IMR-90 (cell line): ENCODE data around the gene CCL4. TPM values are rescaled to one million over a fixed set of nuclear protein-coding genes. Genes with fewer than 3 reads are reported as not detected.

Source experiments
- ATAC-seq: fragments of 200-7000 bp; cut with Tn5 transposase; 2 replicates; pipeline ENCODE4 v1.9.1; 2020; ENCODE audit warnings: low read depth, mild to moderate bottlenecking, moderate library complexity
- BruUV-seq: library from RNA; stranded (reverse); fragments of 400-500 nt; replicated peaks from 2 replicates; lab custom pipeline; 2021; lab: Mats Ljungman, UMichigan
- CTCF ChIA-PET: fragments of 300-600 bp; formaldehyde crosslinking; extraction: SDS; loops from one replicate; lab custom pipeline; 2021; ENCODE audit warnings: antibody characterized with exemption; lab: Yijun Ruan, JAX
- POLR2A ChIA-PET: fragments of 300-600 bp; sonication (Branson Sonifier 250); formaldehyde crosslinking; loops from one replicate; lab custom pipeline; 2022; ENCODE audit warnings: antibody characterized with exemption; ENCODE audit not compliant: unreplicated experiment; lab: Charles Lee
- DNase-seq: peaks from one replicate; pipeline ENCODE4 v3.0.0; 2013
- H2AFZ ChIP-seq: replicated peaks from 2 replicates; pipeline ENCODE3; 2013; ENCODE audit warnings: low read length, mild to moderate bottlenecking; ENCODE audit not compliant: poor library complexity
- H2AK5ac ChIP-seq: 2 replicates; pipeline ENCODE4 v1.6.1; 2013; ENCODE audit warnings: low read depth, low read length, inconsistent platforms
- H2AK9ac ChIP-seq: replicated peaks from 2 replicates; pipeline ENCODE3; 2013; ENCODE audit warnings: mild to moderate bottlenecking, low read depth, low read length, moderate library complexity; ENCODE audit not compliant: poor library complexity
- H2BK120ac ChIP-seq: 2 replicates; pipeline ENCODE4 v1.6.1; 2013; ENCODE audit warnings: low read depth, low read length, inconsistent platforms
- H2BK15ac ChIP-seq: 3 replicates; pipeline ENCODE4 v1.6.1; 2013; ENCODE audit warnings: low read depth, low read length, inconsistent platforms
- H2BK20ac ChIP-seq: 2 replicates; pipeline ENCODE4 v1.6.1; 2013; ENCODE audit warnings: low read depth, mild to moderate bottlenecking, inconsistent platforms, low read length, moderate library complexity
- H2BK5ac ChIP-seq: 2 replicates; pipeline ENCODE4 v1.6.1; 2013; ENCODE audit warnings: mild to moderate bottlenecking, low read depth, low read length, inconsistent platforms; ENCODE audit not compliant: poor library complexity, severe bottlenecking
- H3K14ac ChIP-seq: replicated peaks from 2 replicates; pipeline ENCODE4 v1.6.1; 2013; ENCODE audit warnings: low read depth, low read length, inconsistent platforms
- H3K18ac ChIP-seq: 2 replicates; pipeline ENCODE4 v1.6.1; 2013; ENCODE audit warnings: low read depth, low read length, control low read depth
- H3K23ac ChIP-seq: 2 replicates; pipeline ENCODE4 v1.6.1; 2013; ENCODE audit warnings: low read depth, low read length, inconsistent platforms
- H3K27ac ChIP-seq: 2 replicates; pipeline ENCODE4 v1.5.1; 2013; ENCODE audit warnings: mild to moderate bottlenecking, control low read depth, low read length; ENCODE audit not compliant: insufficient read depth
- H3K27me3 ChIP-seq: 2 replicates; pipeline ENCODE4 v1.6.1; 2013; ENCODE audit warnings: low read length; ENCODE audit not compliant: control insufficient read depth, insufficient read depth
- H3K36me3 ChIP-seq: 2 replicates; pipeline ENCODE4 v1.6.1; 2013; ENCODE audit warnings: low read length, mixed read lengths; ENCODE audit not compliant: control insufficient read depth, insufficient read depth
- H3K4ac ChIP-seq: 2 replicates; pipeline ENCODE4 v1.6.1; 2013; ENCODE audit warnings: low read depth, low read length, inconsistent platforms
- H3K4me1 ChIP-seq: 2 replicates; pipeline ENCODE4 v1.6.1; 2013; ENCODE audit warnings: low read length, mixed read lengths; ENCODE audit not compliant: control insufficient read depth, insufficient read depth
- H3K4me2 ChIP-seq: 2 replicates; pipeline ENCODE4 v1.6.1; 2013; ENCODE audit warnings: low read depth, mild to moderate bottlenecking, control low read depth, low read length, moderate library complexity
- H3K4me3 ChIP-seq: 2 replicates; pipeline ENCODE4 v1.5.1; 2013; ENCODE audit warnings: low read depth, mild to moderate bottlenecking, control low read depth, low read length, moderate library complexity; ENCODE audit not compliant: insufficient read depth
- H3K56ac ChIP-seq: 2 replicates; pipeline ENCODE4 v1.6.1; 2013; ENCODE audit warnings: low read length, inconsistent platforms; ENCODE audit not compliant: insufficient read depth; ENCODE audit errors: extremely low read depth
- H3K79me1 ChIP-seq, 2 experiments: 2 replicates each; pipeline ENCODE4 v1.6.1; 2013; ENCODE audit warnings: low read length in 2 of 2, inconsistent platforms in 1 of 2, low read depth in 1 of 2
- H3K9ac ChIP-seq: 2 replicates; pipeline ENCODE4 v1.6.1; 2013; ENCODE audit warnings: low read depth, low read length, control low read depth
- H3K9me1 ChIP-seq: 2 replicates; pipeline ENCODE4 v1.6.1; 2013; ENCODE audit warnings: low read length, inconsistent platforms; ENCODE audit not compliant: insufficient read depth
- H3K9me3 ChIP-seq: 2 replicates; pipeline ENCODE4 v1.6.1; 2013; ENCODE audit warnings: low read length; ENCODE audit not compliant: control insufficient read depth, insufficient read depth
- H4K20me1 ChIP-seq: 2 replicates; pipeline ENCODE4 v1.6.1; 2013; ENCODE audit warnings: low read length, inconsistent platforms; ENCODE audit not compliant: insufficient read depth
- H4K5ac ChIP-seq: 2 replicates; pipeline ENCODE4 v1.6.1; 2013; ENCODE audit warnings: mild to moderate bottlenecking, low read depth, low read length, control low read depth
- H4K8ac ChIP-seq, 2 experiments: 2 replicates each; pipeline ENCODE4 v1.6.1; 2013; ENCODE audit warnings: low read depth in 2 of 2, low read length in 2 of 2, control low read depth in 1 of 2, inconsistent platforms in 1 of 2
- H4K91ac ChIP-seq: 2 replicates; pipeline ENCODE4 v1.6.1; 2013; ENCODE audit warnings: low read depth, low read length, inconsistent platforms; ENCODE audit not compliant: insufficient read depth
- BHLHE40 ChIP-seq: fragments of 150-350 bp; IDR thresholded peaks from 2 replicates; pipeline ENCODE4 v1.6.1; 2016; ENCODE audit warnings: mild to moderate bottlenecking, low read depth, low read length
- CEBPB ChIP-seq: IDR thresholded peaks from 2 replicates; pipeline ENCODE4 v1.6.1; 2012; ENCODE audit warnings: low read depth, low read length, improper control_type of control experiment
- ELK1 ChIP-seq: fragments of 150-350 bp; IDR thresholded peaks from 2 replicates; pipeline ENCODE4 v1.6.1; 2016; ENCODE audit warnings: low read depth, mild to moderate bottlenecking, low read length, moderate library complexity, borderline replicate concordance
- FOS ChIP-seq: fragments of 150-350 bp; IDR thresholded peaks from 2 replicates; pipeline ENCODE4 v1.6.1; 2016; ENCODE audit warnings: low read depth, low read length
- MAFK ChIP-seq: IDR thresholded peaks from 2 replicates; pipeline ENCODE4 v1.6.1; 2012; ENCODE audit warnings: low read depth, low read length, improper control_type of control experiment
- NFE2L2 ChIP-seq: fragments of 150-350 bp; IDR thresholded peaks from 2 replicates; pipeline ENCODE4 v1.6.1; 2016; ENCODE audit warnings: low read depth, mild to moderate bottlenecking, low read length
- RAD21 ChIP-seq: IDR thresholded peaks from 2 replicates; pipeline ENCODE4 v1.6.1; 2012; ENCODE audit warnings: low read length, improper control_type of control experiment
- SMC3 ChIP-seq: fragments of 150-350 bp; IDR thresholded peaks from 2 replicates; pipeline ENCODE4 v1.6.1; 2016; ENCODE audit warnings: low read depth, mild to moderate bottlenecking, antibody characterized with exemption, low read length, moderate library complexity
- USF2 ChIP-seq: fragments of 150-350 bp; IDR thresholded peaks from 2 replicates; pipeline ENCODE4 v1.6.1; 2017; ENCODE audit warnings: mild to moderate bottlenecking, antibody characterized with exemption, low read length, low read depth
- WGBS, 2 experiments: methylation state at CpG; one replicate each; pipeline versions ENCODE4 v1.1.5 to v1.1.7; 2013; ENCODE audit warnings: missing lambda C conversion rate in 2 of 2; ENCODE audit not compliant: insufficient read length in 1 of 2; ENCODE audit errors: extremely low coverage in 2 of 2; 5-methylcytosine and 5-hydroxymethylcytosine counted together
- dilution Hi-C: fragments of 300-500 bp; cut with HindIII; formaldehyde crosslinking; loops from one replicate; pipeline ENCODE4 v1.14.3; 2018; ENCODE audit warnings: low sequenced_read_pairs; ENCODE audit not compliant: unreplicated experiment
- in situ Hi-C: fragments of 300-500 bp; cut with MboI; formaldehyde crosslinking; loops from 3 replicates; pipeline ENCODE4 v1.14.3; 2019; ENCODE audit warnings: low sequenced_read_pairs, inconsistent platforms, mixed read lengths
- intact Hi-C: fragments of 100-400 bp; cut with micrococcal nuclease; formaldehyde crosslinking; loops from 2 replicates; pipeline ENCODE4 v1.10.0; 2022
- polyA plus RNA-seq, 3 experiments: library from polyadenylated mRNA; depleted of rRNA; stranded (reverse); fragments of >200 nt; gene quantifications; 2 replicates each; pipeline ENCODE4 v1.2.3, GENCODE V29; 2012; ENCODE audit warnings: low replicate concordance in 1 of 3
- total RNA-seq: library from RNA; depleted of rRNA; stranded (reverse); fragments of >200 nt; gene quantifications from 2 replicates; pipeline ENCODE4 v1.2.3, GENCODE V29; 2012
- TF ChIP-seq, protein P1 (sequence below): conservative IDR thresholded peaks from 2 replicates; pipeline ENCODE4 v1.5.1; 2012; ENCODE audit warnings: mild to moderate bottlenecking, low read depth, low read length, improper control_type of control experiment

The CCL4 gene
- total and polyA plus RNA-seq, 2 of the 4 experiments (the other 2 are of a cell fraction), result not detected

GRCh38 chr17:36136036-36136435 lies 32.4 kb downstream of the CCL4 start:
- Histone ChIP-seq H3K18ac (no peak overlapping the region), H2BK20ac (no peak overlapping the region), H4K91ac (no peak overlapping the region), H2AFZ (no peak overlapping the region), H3K14ac (no peak overlapping the region), H3K9ac (no peak overlapping the region), H3K9me1 (no peaks in the 10 kb centered on the region), H2BK15ac (no peak overlapping the region), H3K4me1 (no peaks in the 10 kb centered on the region), H2BK5ac (no peak overlapping the region), H3K36me3 (no peaks in the 10 kb centered on the region), H2AK5ac (no peak overlapping the region), H3K56ac (no peak overlapping the region), H3K23ac (no peak overlapping the region), H4K8ac (no peak overlapping the region), H3K4me2 (no peak overlapping the region), H3K27ac (no peak overlapping the region), H3K27me3 (no peaks in the 10 kb centered on the region), H3K4ac (no peak overlapping the region), H4K20me1 (no peaks in the 10 kb centered on the region), H3K4me3 (no peak overlapping the region), H3K79me1 (no peaks in the 10 kb centered on the region), H2AK9ac (no peak overlapping the region), H2BK120ac (no peak overlapping the region), H3K9me3 (no peaks in the 10 kb centered on the region), H4K5ac (no peak overlapping the region)
- no TSS peak for BruUV-seq
- dilution Hi-C loops, result no loop called here
- intact Hi-C loops, result no loop called here
- CTCF ChIA-PET, result interaction anchor here (1.4 kb wide), 1 partner anchor 10 kb away, joined by 5 read pairs; no protein-coding TSS in a partner anchor
- WGBS, 2 experiments, result 29% methylated on average over 1 of the region's 1 CpG; no CpG with 5 or more reads in 1 of the 2 experiments
- in situ Hi-C loops, result loop anchor here (5.0 kb wide), 1 partner anchor 61 kb away; the partner anchor contains the start of genes CCL3L1 and CCL3L3
- DNase-seq (no peak), ATAC-seq (no peak)
- TF ChIP-seq NFE2L2 (no peak), ELK1 (no peak), BHLHE40 (no peak), SMC3 (no peak), MAFK (no peak), CEBPB (no peak), USF2 (no peak), FOS (no peak), RAD21 (no peak)
- TF ChIP-seq, protein P1, sequence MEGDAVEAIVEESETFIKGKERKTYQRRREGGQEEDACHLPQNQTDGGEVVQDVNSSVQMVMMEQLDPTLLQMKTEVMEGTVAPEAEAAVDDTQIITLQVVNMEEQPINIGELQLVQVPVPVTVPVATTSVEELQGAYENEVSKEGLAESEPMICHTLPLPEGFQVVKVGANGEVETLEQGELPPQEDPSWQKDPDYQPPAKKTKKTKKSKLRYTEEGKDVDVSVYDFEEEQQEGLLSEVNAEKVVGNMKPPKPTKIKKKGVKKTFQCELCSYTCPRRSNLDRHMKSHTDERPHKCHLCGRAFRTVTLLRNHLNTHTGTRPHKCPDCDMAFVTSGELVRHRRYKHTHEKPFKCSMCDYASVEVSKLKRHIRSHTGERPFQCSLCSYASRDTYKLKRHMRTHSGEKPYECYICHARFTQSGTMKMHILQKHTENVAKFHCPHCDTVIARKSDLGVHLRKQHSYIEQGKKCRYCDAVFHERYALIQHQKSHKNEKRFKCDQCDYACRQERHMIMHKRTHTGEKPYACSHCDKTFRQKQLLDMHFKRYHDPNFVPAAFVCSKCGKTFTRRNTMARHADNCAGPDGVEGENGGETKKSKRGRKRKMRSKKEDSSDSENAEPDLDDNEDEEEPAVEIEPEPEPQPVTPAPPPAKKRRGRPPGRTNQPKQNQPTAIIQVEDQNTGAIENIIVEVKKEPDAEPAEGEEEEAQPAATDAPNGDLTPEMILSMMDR, result no peak
- POLR2A ChIA-PET, result no interaction called here
